Sigmoid colon (tissue), 3 donors: ENCODE measurements around the gene APAF1.

Experiments used
- POLR2A ChIP-seq, 2 donors: fragments of 450-650 bp; IDR thresholded peaks; one replicate each; pipeline ENCODE4 v1.6.1; 2016; ENCODE audit warnings: antibody characterized with exemption in 2 of 2, mild to moderate bottlenecking in 2 of 2, moderate library complexity in 2 of 2
- TF ChIP-seq, protein P1 (sequence below), 4 experiments: fragments of 450-650 bp in 3 of 4; fragments of 200-600 bp in 1 of 4; IDR thresholded peaks; one replicate each; pipeline ENCODE4 v1.5.1; 2016 to 2019; ENCODE audit warnings: antibody characterized with exemption in 4 of 4, mild to moderate bottlenecking in 3 of 4, moderate library complexity in 2 of 4

DNA sequence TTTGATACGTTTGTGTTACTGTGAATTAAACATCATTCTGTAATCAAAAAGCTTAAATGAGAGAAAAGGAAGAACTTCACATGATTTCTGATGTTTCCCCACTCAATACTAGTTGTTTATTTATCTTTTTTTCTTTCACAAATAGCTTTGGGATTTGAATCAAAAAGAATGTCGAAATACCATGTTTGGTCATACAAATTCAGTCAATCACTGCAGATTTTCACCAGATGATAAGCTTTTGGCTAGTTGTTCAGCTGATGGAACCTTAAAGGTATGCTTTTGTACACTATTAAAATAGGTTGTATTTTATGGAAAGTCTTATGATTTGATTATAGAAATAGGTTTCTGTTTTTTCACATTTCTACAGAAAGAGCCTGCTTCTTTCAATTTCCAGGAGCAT lies 41.5 kb downstream of the APAF1 start:
- TF ChIP-seq, protein P1, sequence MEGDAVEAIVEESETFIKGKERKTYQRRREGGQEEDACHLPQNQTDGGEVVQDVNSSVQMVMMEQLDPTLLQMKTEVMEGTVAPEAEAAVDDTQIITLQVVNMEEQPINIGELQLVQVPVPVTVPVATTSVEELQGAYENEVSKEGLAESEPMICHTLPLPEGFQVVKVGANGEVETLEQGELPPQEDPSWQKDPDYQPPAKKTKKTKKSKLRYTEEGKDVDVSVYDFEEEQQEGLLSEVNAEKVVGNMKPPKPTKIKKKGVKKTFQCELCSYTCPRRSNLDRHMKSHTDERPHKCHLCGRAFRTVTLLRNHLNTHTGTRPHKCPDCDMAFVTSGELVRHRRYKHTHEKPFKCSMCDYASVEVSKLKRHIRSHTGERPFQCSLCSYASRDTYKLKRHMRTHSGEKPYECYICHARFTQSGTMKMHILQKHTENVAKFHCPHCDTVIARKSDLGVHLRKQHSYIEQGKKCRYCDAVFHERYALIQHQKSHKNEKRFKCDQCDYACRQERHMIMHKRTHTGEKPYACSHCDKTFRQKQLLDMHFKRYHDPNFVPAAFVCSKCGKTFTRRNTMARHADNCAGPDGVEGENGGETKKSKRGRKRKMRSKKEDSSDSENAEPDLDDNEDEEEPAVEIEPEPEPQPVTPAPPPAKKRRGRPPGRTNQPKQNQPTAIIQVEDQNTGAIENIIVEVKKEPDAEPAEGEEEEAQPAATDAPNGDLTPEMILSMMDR (IDR thresholded peaks at IDR 0.05), result no peak
- no peak for TF ChIP-seq POLR2A (IDR thresholded peaks at IDR 0.05)
